TTC549 (cell line): Measurements from ENCODE around the gene PLPPR3.

Experiments
- FAIRE-seq: peaks from 2 replicates; lab custom pipeline; 2012; peaks lifted over from hg19 to GRCh38; lab: Jason Lieb, UNC

Gene PLPPR3

GRCh38 chr19:807627-808422, 13.9 kb downstream of the PLPPR3 start:
- FAIRE-seq, result no peak

GRCh38 chr19:806815-807421, 14.8 kb downstream of the PLPPR3 start:
- no peak for FAIRE-seq

GRCh38 chr19:805600-806550, 15.9 kb downstream of the PLPPR3 start:
- FAIRE-seq, result no peak

GRCh38 chr19:805166-805551, 16.6 kb downstream of the PLPPR3 start:
- FAIRE-seq, result no peak

- FAIRE-seq, result no peak
These were observed 17.2 kb downstream of the PLPPR3 start for GRCh38 chr19:804419-805165.

GRCh38 chr19:803686-804418, 17.9 kb downstream of the PLPPR3 start:
- FAIRE-seq, result no peak

- FAIRE-seq, result no peak
These were observed 18.6 kb downstream of the PLPPR3 start for GRCh38 chr19:803099-803561.

GRCh38 chr19:802498-803098, 19.2 kb downstream of the PLPPR3 start:
- FAIRE-seq, result no peak

GRCh38 chr19:801861-802497, 19.8 kb downstream of the PLPPR3 start:
- no peak for FAIRE-seq

- FAIRE-seq, result no peak
These were observed 20.5 kb downstream of the PLPPR3 start for GRCh38 chr19:801030-801860.

GRCh38 chr19:800360-801029, 21.3 kb downstream of the PLPPR3 start:
- FAIRE-seq, result no peak

GRCh38 chr19:799076-799881, 22.5 kb downstream of the PLPPR3 start:
- no peak for FAIRE-seq

- no peak for FAIRE-seq
These were observed 23.2 kb downstream of the PLPPR3 start for GRCh38 chr19:798415-799075.

- FAIRE-seq, result no peak
These were observed 24.0 kb downstream of the PLPPR3 start for GRCh38 chr19:797528-798414.

GRCh38 chr19:796692-797527, 24.8 kb downstream of the PLPPR3 start, which contains the start of gene PTBP1:
Gene PTBP1 (plus strand): TSS chr19:797452. CDS start chr19:797498, 46 bp downstream.
- FAIRE-seq, result peak; percentile 98
